Choroid plexus epithelial cell (primary cell): ENCODE measurements around the gene BRD4.

Experiments used
- DNase-seq: peaks from one replicate; pipeline ENCODE4 v3.0.0-alpha.2; 2010; ENCODE audit warnings: low read depth
- H3K4me3 ChIP-seq: 2 replicates; pipeline ENCODE4 v1.5.1; 2011; ENCODE audit warnings: low read depth, mild to moderate bottlenecking, control low read depth, low read length, moderate library complexity
- TF ChIP-seq, protein P1 (sequence below): conservative IDR thresholded peaks from 2 replicates; pipeline ENCODE4 v1.5.1; 2011; ENCODE audit warnings: low read depth, mild to moderate bottlenecking, control low read depth, inconsistent platforms, low read length, moderate library complexity

BRD4 gene

DNA sequence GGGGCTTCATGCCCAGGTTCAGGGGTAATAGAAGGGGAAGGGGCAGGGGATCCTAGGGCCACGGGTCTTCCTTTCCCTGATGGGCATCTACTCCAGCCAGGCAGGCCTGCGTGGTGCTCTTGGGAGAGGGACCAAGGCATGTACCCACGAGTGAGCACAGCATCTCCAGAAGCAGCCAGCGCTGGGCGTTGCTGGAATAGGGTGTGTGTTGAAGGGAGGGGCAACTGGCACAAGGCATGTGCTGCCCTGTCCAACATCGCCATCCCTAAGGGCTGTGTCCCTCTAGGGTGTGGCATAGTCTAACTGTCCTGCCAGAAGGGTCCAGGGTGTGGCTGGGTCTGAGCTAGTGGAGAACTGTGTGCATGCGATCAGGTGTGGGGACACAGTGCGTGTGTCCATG lies 134.4 kb downstream of the BRD4 start:
- TF ChIP-seq, protein P1, sequence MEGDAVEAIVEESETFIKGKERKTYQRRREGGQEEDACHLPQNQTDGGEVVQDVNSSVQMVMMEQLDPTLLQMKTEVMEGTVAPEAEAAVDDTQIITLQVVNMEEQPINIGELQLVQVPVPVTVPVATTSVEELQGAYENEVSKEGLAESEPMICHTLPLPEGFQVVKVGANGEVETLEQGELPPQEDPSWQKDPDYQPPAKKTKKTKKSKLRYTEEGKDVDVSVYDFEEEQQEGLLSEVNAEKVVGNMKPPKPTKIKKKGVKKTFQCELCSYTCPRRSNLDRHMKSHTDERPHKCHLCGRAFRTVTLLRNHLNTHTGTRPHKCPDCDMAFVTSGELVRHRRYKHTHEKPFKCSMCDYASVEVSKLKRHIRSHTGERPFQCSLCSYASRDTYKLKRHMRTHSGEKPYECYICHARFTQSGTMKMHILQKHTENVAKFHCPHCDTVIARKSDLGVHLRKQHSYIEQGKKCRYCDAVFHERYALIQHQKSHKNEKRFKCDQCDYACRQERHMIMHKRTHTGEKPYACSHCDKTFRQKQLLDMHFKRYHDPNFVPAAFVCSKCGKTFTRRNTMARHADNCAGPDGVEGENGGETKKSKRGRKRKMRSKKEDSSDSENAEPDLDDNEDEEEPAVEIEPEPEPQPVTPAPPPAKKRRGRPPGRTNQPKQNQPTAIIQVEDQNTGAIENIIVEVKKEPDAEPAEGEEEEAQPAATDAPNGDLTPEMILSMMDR: no peak
- no peak overlapping the region for H3K4me3 ChIP-seq
- DNase-seq: no peak

DNA sequence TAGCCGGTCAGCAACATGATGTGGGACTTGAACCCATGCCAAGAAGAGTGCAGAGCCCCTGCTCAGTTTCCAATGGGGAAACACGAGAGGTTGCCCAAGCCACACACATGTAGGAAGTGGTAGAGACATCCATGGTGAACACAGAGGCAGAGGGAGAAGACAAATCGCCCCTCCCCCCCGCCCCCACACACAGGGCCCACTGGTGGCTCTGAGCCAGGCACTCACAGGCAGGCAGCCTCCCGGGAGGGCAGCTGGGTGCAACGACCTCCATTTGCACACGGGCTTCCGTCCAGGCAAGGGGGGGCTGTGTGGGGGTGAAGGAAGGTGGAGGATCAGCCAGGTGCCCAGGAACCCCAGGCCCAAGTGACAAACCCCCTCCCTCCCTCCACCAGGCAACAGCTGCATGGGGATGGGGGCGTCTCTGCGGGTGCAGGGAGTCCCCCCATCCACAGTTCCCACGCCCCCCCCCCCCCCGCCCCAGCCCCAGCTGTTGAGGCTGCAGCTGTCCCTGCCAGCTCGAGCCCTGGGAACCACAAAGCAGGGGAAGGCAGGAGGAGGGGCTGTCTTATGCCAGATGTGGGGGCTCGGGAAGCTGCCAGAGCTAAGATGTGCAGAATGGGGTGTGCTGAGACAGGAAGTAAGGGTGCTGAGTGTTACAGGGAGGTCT lies 134.9 kb downstream of the BRD4 start:
- DNase-seq: peak; percentile 30
- TF ChIP-seq, protein P1: no peak
- no peak overlapping the region for H3K4me3 ChIP-seq

DNA sequence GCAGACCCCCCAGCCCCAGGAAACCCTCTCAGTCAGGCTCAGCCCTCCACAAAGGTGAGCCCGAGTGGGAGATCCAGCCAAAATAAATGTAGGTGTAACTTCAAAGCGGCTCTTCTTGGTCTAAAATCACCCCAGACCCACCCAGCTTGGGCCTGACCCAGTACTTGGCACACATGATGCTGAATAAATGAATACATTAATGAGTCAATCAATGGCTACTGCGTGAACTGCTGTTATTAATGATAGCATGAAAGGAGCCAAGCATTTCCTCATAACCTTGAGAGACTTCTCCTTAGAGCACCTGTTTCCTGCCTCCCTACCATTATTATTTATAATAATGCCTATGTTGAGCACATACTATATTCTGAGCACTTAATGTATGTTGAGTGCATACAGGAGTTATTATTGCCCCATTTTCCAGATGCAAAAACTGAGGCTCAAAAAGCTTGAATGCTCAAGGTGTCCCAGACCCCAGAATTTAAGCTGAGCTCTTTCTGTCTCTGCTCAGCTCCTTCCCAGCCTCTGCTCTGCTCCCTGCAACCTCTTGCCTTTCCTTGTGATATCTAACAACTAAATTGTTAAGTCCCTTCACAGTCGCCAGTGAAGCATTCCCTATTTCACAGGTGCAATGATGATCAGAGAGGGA lies 135.9 kb downstream of the BRD4 start:
- H3K4me3 ChIP-seq: no peak overlapping the region
- TF ChIP-seq, protein P1: no peak
- no peak for DNase-seq

DNA sequence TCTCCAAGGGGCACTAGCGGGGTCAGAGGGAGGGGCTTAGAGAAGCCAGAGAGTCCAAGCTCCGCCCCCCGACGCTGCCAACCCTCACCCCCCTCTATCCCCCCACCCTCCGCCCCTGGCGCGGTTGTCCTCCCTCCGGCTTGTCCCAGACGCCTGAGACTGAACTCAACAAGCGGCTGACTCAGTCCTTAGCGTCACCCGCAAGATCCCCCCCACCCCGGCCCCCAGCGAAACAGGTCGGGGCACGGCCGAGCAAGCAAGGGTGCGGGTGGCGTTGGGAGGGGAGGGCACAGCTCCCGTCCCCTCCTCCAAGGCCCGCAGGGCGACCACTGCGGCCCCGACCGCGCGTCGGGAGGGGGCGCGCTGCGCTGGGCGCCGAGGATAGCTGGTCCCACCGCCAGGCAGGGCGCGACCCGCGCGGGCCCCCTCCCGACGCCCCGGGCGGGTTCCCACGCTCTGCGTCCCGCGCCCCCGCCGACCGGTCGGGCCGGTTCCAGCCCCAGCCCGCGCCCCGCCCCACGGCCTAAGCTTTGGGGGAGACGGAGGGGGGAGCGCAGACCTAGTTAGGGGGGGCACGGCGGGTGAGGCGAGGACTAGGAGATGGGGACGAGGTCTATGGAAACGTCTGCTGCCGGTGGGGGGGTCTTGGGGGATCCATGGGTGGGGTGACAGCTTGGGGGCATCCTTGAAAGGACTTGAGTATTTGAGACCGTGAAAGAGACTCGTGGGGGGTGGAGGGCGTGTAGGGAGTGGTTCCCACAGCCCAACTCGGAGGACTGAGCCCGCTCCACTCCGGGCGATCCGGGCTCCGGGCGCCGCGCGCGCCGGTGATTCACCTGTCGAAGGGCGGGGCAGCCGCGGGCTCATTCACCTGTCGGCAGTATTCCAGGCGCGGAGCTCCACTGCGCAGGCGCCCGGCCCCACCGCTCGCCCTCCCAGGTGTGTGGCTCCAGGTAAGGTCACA lies 136.7 kb downstream of the BRD4 start:
- DNase-seq: peak; percentile 39
- TF ChIP-seq, protein P1: no peak
- peak overlapping the region; percentile 50 for H3K4me3 ChIP-seq

DNA sequence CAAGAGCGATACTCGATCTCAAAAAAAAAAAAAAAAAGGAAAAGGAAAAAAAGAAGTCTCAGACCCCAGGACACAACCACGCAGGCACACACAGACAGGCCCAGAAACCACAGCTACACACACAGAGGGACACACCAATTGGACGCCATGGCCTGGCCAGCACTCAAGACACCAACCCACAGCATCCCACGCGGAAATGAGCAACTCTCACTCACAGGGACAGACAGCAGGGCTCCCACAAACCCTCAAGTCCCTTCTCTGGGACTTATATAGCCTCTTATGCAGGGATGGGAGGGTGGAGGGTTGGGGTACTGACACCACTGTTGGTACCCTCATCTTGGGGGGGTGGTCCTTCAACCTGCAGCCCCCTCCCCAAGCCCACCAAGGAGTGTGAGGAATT lies 137.4 kb downstream of the BRD4 start:
- peak overlapping the region; percentile 50 for H3K4me3 ChIP-seq
- TF ChIP-seq, protein P1: no peak
- no peak for DNase-seq

DNA sequence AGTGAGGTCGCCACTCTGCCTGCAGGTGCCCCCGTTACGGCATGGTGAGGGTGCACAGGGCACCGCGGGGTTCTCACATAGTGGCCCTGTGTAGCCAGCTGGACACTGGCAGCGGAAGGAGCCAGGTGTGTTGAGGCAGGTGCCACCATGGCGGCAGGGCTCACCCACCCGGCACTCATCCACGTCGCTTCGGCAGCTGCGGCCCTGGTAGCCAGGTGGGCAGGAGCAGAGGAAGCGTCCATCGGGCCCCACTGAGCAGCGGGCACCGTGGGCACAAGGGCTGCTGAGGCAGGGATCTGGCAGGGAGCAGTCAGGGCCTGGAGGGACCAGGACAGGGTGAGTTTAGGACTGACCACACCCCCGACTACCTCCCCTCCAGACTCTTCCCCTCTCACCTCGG lies 140.4 kb downstream of the BRD4 start:
- no peak overlapping the region for H3K4me3 ChIP-seq
- no peak for DNase-seq
- TF ChIP-seq, protein P1: no peak
